ENCODE results near the gene ETS2. TPM values are rescaled to one million over a fixed set of nuclear protein-coding genes. Genes with fewer than 3 reads are reported as not detected.

The ETS2 gene
- total and polyA plus RNA-seq, 2 of the 4 experiments (the other 2 are of a cell fraction), result 21.3 to 21.7 TPM

- no peak overlapping the region for H3K23ac ChIP-seq (ENCODE audit: low read depth, low read length)
- no peak overlapping the region for H2AK5ac ChIP-seq (ENCODE audit: low read depth, low read length)
- no peaks in the 10 kb centered on the region for H4K20me1 ChIP-seq (ENCODE audit: insufficient read depth, low read length)
- no peak overlapping the region for H2BK5ac ChIP-seq (ENCODE audit: low read depth, low read length, poor library complexity, severe bottlenecking)
- no peak for TF ChIP-seq MAZ (IDR thresholded peaks at IDR 0.05; ENCODE audit: borderline replicate concordance, low read depth, low read length)
- no peak for TF ChIP-seq POLR2A (IDR thresholded peaks at IDR 0.05; ENCODE audit: low read depth, low read length)
- no peak for TF ChIP-seq FOS (IDR thresholded peaks at IDR 0.05; ENCODE audit: low read depth, low read length)
- no peak for TF ChIP-seq ELK1 (IDR thresholded peaks at IDR 0.05; ENCODE audit: borderline replicate concordance, low read depth, low read length)
- TF ChIP-seq SMC3 (IDR thresholded peaks at IDR 0.05; ENCODE audit: low read depth, low read length), result no peak
- TF ChIP-seq CHD1 (IDR thresholded peaks at IDR 0.05; ENCODE audit: low read depth, low read length), result no peak
- no peak for TF ChIP-seq RAD21 (IDR thresholded peaks at IDR 0.05; ENCODE audit: low read length)
- no peak for TF ChIP-seq RFX5 (IDR thresholded peaks at IDR 0.05; ENCODE audit: low read depth, low read length)
- no peak for TF ChIP-seq BHLHE40 (IDR thresholded peaks at IDR 0.05; ENCODE audit: low read depth, low read length)
- no peak for TF ChIP-seq MXI1 (IDR thresholded peaks at IDR 0.05; ENCODE audit: borderline replicate concordance, low read depth, low read length)
- CTCF ChIA-PET, result no interaction called here
- no peak overlapping the region for H2BK20ac ChIP-seq (ENCODE audit: low read depth, low read length)
- H3K18ac ChIP-seq (ENCODE audit: low read depth, low read length), result no peak overlapping the region
- no peaks in the 10 kb centered on the region for H3K27me3 ChIP-seq (ENCODE audit: control insufficient read depth, insufficient read depth, low read length)
- H3K56ac ChIP-seq (ENCODE audit: extremely low read depth, insufficient read depth, low read length), result no peak overlapping the region
- H3K79me1 ChIP-seq (ENCODE audit: low read depth in 1 of 2, low read length in 2 of 2), result no peaks in the 10 kb centered on the region
- no peak overlapping the region for H3K4ac ChIP-seq (ENCODE audit: low read depth, low read length)
- no peak overlapping the region for H3K4me2 ChIP-seq (ENCODE audit: low read depth, low read length)
- no peaks in the 10 kb centered on the region for H3K9me1 ChIP-seq (ENCODE audit: insufficient read depth, low read length)
- H3K36me3 ChIP-seq (ENCODE audit: control insufficient read depth, insufficient read depth, low read length), result no peaks in the 10 kb centered on the region
- ATAC-seq (ENCODE audit: low read depth) (no peak), DNase-seq (no peak)
- no peak overlapping the region for H2AK9ac ChIP-seq (replicated peaks; ENCODE audit: low read depth, low read length, poor library complexity)
- no peak overlapping the region for H4K91ac ChIP-seq (ENCODE audit: insufficient read depth, low read depth, low read length)
- H2BK120ac ChIP-seq (ENCODE audit: low read depth, low read length), result no peak overlapping the region
- H3K9me3 ChIP-seq (ENCODE audit: control insufficient read depth, insufficient read depth, low read length), result no peaks in the 10 kb centered on the region
- no peak overlapping the region for H4K8ac ChIP-seq (ENCODE audit: low read depth in 2 of 2, low read length in 2 of 2)
- no peak overlapping the region for H4K5ac ChIP-seq (ENCODE audit: low read depth, low read length)
- H3K4me3 ChIP-seq (ENCODE audit: insufficient read depth, low read depth, low read length), result no peak overlapping the region
- no peak overlapping the region for H3K27ac ChIP-seq (ENCODE audit: insufficient read depth, low read length)
- in situ Hi-C loops (cut with MboI; ENCODE audit: low sequenced_read_pairs) (no loop called here), dilution Hi-C loops (cut with HindIII; ENCODE audit: low sequenced_read_pairs, unreplicated experiment) (no loop called here), intact Hi-C loops (cut with micrococcal nuclease) (no loop called here)
- H2AFZ ChIP-seq (replicated peaks; ENCODE audit: low read length, poor library complexity), result no peak overlapping the region
- WGBS, 2 experiments (ENCODE audit: extremely low coverage in 2 of 2, insufficient read length in 1 of 2), result 79% methylated on average over 3 of the region's 8 CpGs; no CpG with 5 or more reads in 1 of the 2 experiments
- H2BK15ac ChIP-seq (ENCODE audit: low read depth, low read length), result no peak overlapping the region
- no TSS peak for BruUV-seq (replicated peaks)
- no peak overlapping the region for H3K14ac ChIP-seq (replicated peaks; ENCODE audit: low read depth, low read length)
- POLR2A ChIA-PET (ENCODE audit: unreplicated experiment), result no interaction called here
- no peaks in the 10 kb centered on the region for H3K4me1 ChIP-seq (ENCODE audit: control insufficient read depth, insufficient read depth, low read length)
- no peak overlapping the region for H3K9ac ChIP-seq (ENCODE audit: low read depth, low read length)
Observed at GRCh38 chr21:38861989-38862683, 56.4 kb downstream of the ETS2 start.

Data from IMR-90 (cell line).